HepG2 (cell line): ENCODE results near the gene NES. TPM values are rescaled to one million over a fixed set of nuclear protein-coding genes. Genes with fewer than 3 reads are reported as not detected.

Experiments
- ATAC-seq: fragments of 200-7000 bp; cut with Tn5 transposase; 3 replicates; pipeline ENCODE4 v1.9.1; 2020; ENCODE audit warnings: mild to moderate bottlenecking, moderate library complexity
- BruUV-seq: library from RNA; stranded (reverse); fragments of 400-500 nt; replicated peaks from 2 replicates; lab custom pipeline; 2021; lab: Mats Ljungman, UMichigan
- CTCF ChIA-PET: fragments of 300-600 bp; formaldehyde crosslinking; extraction: SDS; loops from one replicate; lab custom pipeline; 2021; ENCODE audit warnings: low total read pairs, inconsistent platforms, low intra/inter-chr PET ratio; lab: Yijun Ruan, JAX
- POLR2A ChIA-PET: fragments of 350-600 bp; sonication (Branson Sonifier 250); formaldehyde crosslinking; loops from one replicate; lab custom pipeline; 2020; ENCODE audit warnings: antibody characterized with exemption, inconsistent platforms; lab: Yijun Ruan, JAX
- DNase-seq: peaks from one replicate; pipeline ENCODE4 v3.0.0-alpha.2; 2015; ENCODE audit warnings: low spot score
- FAIRE-seq: peaks from 3 replicates; lab custom pipeline; 2011; peaks lifted over from hg19 to GRCh38; lab: Jason Lieb, UNC
- H2AFZ ChIP-seq: one replicate; pipeline ENCODE4 v1.6.1; 2011; ENCODE audit warnings: low read length, inconsistent platforms
- H3K27ac ChIP-seq: fragments of 300-600 bp; 3 replicates; pipeline ENCODE4 v1.8.0; 2011; ENCODE audit warnings: mixed run types, mild to moderate bottlenecking, mixed read lengths, low read length, inconsistent platforms; ENCODE audit not compliant: insufficient read depth; ENCODE audit errors: extremely low read length
- H3K27me3 ChIP-seq, 2 experiments: fragments of 200-600 bp in 1 of 2; 2 replicates in 1 of 2; 3 replicates in 1 of 2; pipeline versions ENCODE4 v1.6.0 to v1.8.0; 2011; ENCODE audit warnings: low read length in 2 of 2, mild to moderate bottlenecking in 2 of 2, moderate library complexity in 2 of 2, inconsistent platforms in 1 of 2; ENCODE audit not compliant: insufficient read depth in 2 of 2, control insufficient read depth in 1 of 2
- H3K36me3 ChIP-seq, 2 experiments: fragments of 200-600 bp in 1 of 2; replicated peaks in 1 of 2; 2 replicates in 1 of 2; 3 replicates in 1 of 2; pipeline versions ENCODE4 v1.5.1 to v1.8.0; 2011; ENCODE audit warnings: low read length in 2 of 2, inconsistent platforms in 1 of 2; ENCODE audit not compliant: insufficient read depth in 2 of 2, control insufficient read depth in 1 of 2
- H3K4me1 ChIP-seq: 2 replicates; pipeline ENCODE4 v1.5.1; 2012; ENCODE audit warnings: low read length, inconsistent platforms; ENCODE audit not compliant: insufficient read depth
- H3K4me2 ChIP-seq: 2 replicates; pipeline ENCODE4 v1.6.0; 2011; ENCODE audit warnings: low read depth, low read length, inconsistent platforms
- H3K4me3 ChIP-seq, 3 experiments: fragments of 200-600 bp in 1 of 3; sonication (generic), shearing (Covaris generic) in 1 of 3; replicated peaks in 1 of 3; 2 replicates each; pipeline ENCODE4 v1.5.1; 2011 to 2016; ENCODE audit warnings: low read length in 3 of 3, inconsistent platforms in 2 of 3, low read depth in 2 of 3, mild to moderate bottlenecking in 2 of 3, control low read depth in 1 of 3, mixed read lengths in 1 of 3; ENCODE audit not compliant: insufficient read depth in 1 of 3
- H3K79me2 ChIP-seq: one replicate; pipeline ENCODE4 v1.6.1; 2011; ENCODE audit warnings: low read length, inconsistent platforms; ENCODE audit not compliant: insufficient read depth
- H3K9ac ChIP-seq: 2 replicates; pipeline ENCODE4 v1.6.0; 2011; ENCODE audit warnings: mild to moderate bottlenecking, low read depth, low read length, inconsistent platforms; ENCODE audit not compliant: insufficient read depth
- H3K9me3 ChIP-seq: 2 replicates; pipeline ENCODE4 v1.5.1; 2012; ENCODE audit warnings: mild to moderate bottlenecking, low read length
- H4K20me1 ChIP-seq: 2 replicates; pipeline ENCODE4 v1.6.0; 2011; ENCODE audit warnings: inconsistent platforms, mild to moderate bottlenecking, low read length, moderate library complexity; ENCODE audit not compliant: insufficient read depth
- AGO2 ChIP-seq: fragments of 200-400 bp; formaldehyde crosslinking; optimal IDR thresholded peaks from 2 replicates; pipeline ENCODE3; 2017; ENCODE audit warnings: mild to moderate bottlenecking, low read depth, low read length, moderate library complexity
- MEIS1 ChIP-seq: sonication (generic); formaldehyde crosslinking; IDR thresholded peaks from 2 replicates; pipeline ENCODE4 v1.9.0; 2021; ENCODE audit warnings: mild to moderate bottlenecking, missing genetic modification reagents, moderate library complexity, borderline replicate concordance
- NONO ChIP-seq, 2 experiments: fragments of 450-650 bp in 1 of 2; sonication (generic) in 1 of 2; formaldehyde crosslinking in 1 of 2; IDR thresholded peaks in 1 of 2; conservative IDR thresholded peaks in 1 of 2; 2 replicates each; pipeline versions ENCODE4 v1.6.1 to v1.8.0; 2017 to 2022; ENCODE audit warnings: mild to moderate bottlenecking in 1 of 2, missing genetic modification reagents in 1 of 2, moderate library complexity in 1 of 2
- POLR2G ChIP-seq: fragments of 200-400 bp; formaldehyde crosslinking; IDR thresholded peaks from 2 replicates; pipeline ENCODE4 v1.6.1; 2018; ENCODE audit warnings: mild to moderate bottlenecking, low read depth, low read length, moderate library complexity
- RBFOX2 ChIP-seq: fragments of 200-400 bp; formaldehyde crosslinking; IDR thresholded peaks from 2 replicates; pipeline ENCODE4 v1.6.1; 2017; ENCODE audit warnings: low read depth, mild to moderate bottlenecking, low read length
- TFAP4 ChIP-seq: sonication (generic); IDR thresholded peaks from 2 replicates; pipeline ENCODE4 v1.6.1; 2016; ENCODE audit warnings: low read depth, borderline replicate concordance
- ZBED4 ChIP-seq: sonication (generic); formaldehyde crosslinking; IDR thresholded peaks from 2 replicates; pipeline ENCODE4 v1.4.0; 2020; ENCODE audit warnings: missing genetic modification reagents, borderline replicate concordance
- ZNF143 ChIP-seq: sonication (generic); formaldehyde crosslinking; IDR thresholded peaks from 2 replicates; pipeline ENCODE4 v1.4.0; 2020; ENCODE audit warnings: missing genetic modification reagents
- ZSCAN30 ChIP-seq: sonication (generic); formaldehyde crosslinking; IDR thresholded peaks from 2 replicates; pipeline ENCODE4 v1.5.0; 2020; ENCODE audit warnings: mild to moderate bottlenecking, missing genetic modification reagents
- WGBS: methylation state at CpG from one replicate; pipeline ENCODE4 v1.1.6; 2017; ENCODE audit warnings: low lambda C conversion rate; 5-methylcytosine and 5-hydroxymethylcytosine counted together
- in situ Hi-C: cut with HindIII; loops from 2 replicates; pipeline ENCODE4 v1.10.0; 2017; ENCODE audit warnings: low pct_unique_long_range_greater_than_20kb; ENCODE audit not compliant: extremely low pct_ligation_motif_present
- intact Hi-C: fragments of 100-400 bp; cut with micrococcal nuclease; formaldehyde crosslinking; loops from one replicate; pipeline ENCODE4 v1.10.0; 2022; ENCODE audit not compliant: unreplicated experiment
- polyA plus RNA-seq, 8 experiments: library from polyadenylated mRNA; depleted of rRNA in 3 of 8; stranded (reverse) in 7 of 8; unstranded in 1 of 8; fragments of >200 nt; fragmentation: Illumina TruSeq in 4 of 8; extraction: Trizol in 4 of 8; gene quantifications; 2 replicates each; pipeline versions ENCODE4 v1.2.1 to v1.2.3, GENCODE V29; 2011 to 2016; ENCODE audit warnings: low read depth in 4 of 8, missing spikeins in 1 of 8, mixed read lengths in 1 of 8; ENCODE audit not compliant: insufficient read depth in 1 of 8
- total RNA-seq, 5 experiments: library from RNA; depleted of rRNA; stranded (reverse); fragments of >200 nt; fragmentation: Illumina TruSeq; extraction: Trizol; gene quantifications; 2 replicates each; pipeline ENCODE4 v1.2.3, GENCODE V29; 2016; ENCODE audit warnings: low read depth in 1 of 5
- TF ChIP-seq, protein P1 (sequence below): sonication (generic); formaldehyde crosslinking; conservative IDR thresholded peaks from 2 replicates; pipeline ENCODE4 v1.4.0; 2020; ENCODE audit warnings: missing genetic modification reagents

Gene NES
- total and polyA plus RNA-seq, 2 of the 13 experiments (the other 11 are each of a cell fraction or from before 2014, with no cell fraction given): 1.7 to 16.6 TPM

GRCh38 chr1:156655904-156656516 is 21.2 kb downstream of the NES start:
- H3K36me3 ChIP-seq: peaks cover 1 to 5% of the 10 kb centered on the region in 2 experiments; a peak in 1 of 5 replicates
- POLR2A ChIA-PET: interaction anchor here (0.6 kb wide), 1 partner anchor 9 kb away, joined by 3 read pairs; no protein-coding TSS in a partner anchor

More at GRCh38 chr1:156655904-156656516, 21.2 kb downstream of the NES start:
- in situ Hi-C loops (no loop called here), intact Hi-C loops (no loop called here)
- H2AFZ ChIP-seq: no peak overlapping the region
- no TSS peak for BruUV-seq
- no peaks in the 10 kb centered on the region for H3K9me3 ChIP-seq
- FAIRE-seq (no peak), DNase-seq (no peak), ATAC-seq (no peak)
- TF ChIP-seq ZNF143 (CRISPR knock-in tag) (no peak), NONO (IDR thresholded peaks at IDR 0.05) (no peak), NONO (CRISPR knock-in tag; conservative IDR thresholded peaks at IDR 0.05) (0 out of 2 replicates have a peak, but pooled peaks have one; percentile 8), ZBED4 (CRISPR knock-in tag) (no peak), RBFOX2 (0 out of 2 replicates have a peak, but pooled peaks have one; percentile 33), MEIS1 (CRISPR knock-in tag) (no peak), TFAP4 (no peak), ZSCAN30 (CRISPR knock-in tag) (no peak), POLR2G (peak; percentile 51; the same call in 1 of the 2 replicates), AGO2 (peak; percentile 30)
- TF ChIP-seq, protein P1, sequence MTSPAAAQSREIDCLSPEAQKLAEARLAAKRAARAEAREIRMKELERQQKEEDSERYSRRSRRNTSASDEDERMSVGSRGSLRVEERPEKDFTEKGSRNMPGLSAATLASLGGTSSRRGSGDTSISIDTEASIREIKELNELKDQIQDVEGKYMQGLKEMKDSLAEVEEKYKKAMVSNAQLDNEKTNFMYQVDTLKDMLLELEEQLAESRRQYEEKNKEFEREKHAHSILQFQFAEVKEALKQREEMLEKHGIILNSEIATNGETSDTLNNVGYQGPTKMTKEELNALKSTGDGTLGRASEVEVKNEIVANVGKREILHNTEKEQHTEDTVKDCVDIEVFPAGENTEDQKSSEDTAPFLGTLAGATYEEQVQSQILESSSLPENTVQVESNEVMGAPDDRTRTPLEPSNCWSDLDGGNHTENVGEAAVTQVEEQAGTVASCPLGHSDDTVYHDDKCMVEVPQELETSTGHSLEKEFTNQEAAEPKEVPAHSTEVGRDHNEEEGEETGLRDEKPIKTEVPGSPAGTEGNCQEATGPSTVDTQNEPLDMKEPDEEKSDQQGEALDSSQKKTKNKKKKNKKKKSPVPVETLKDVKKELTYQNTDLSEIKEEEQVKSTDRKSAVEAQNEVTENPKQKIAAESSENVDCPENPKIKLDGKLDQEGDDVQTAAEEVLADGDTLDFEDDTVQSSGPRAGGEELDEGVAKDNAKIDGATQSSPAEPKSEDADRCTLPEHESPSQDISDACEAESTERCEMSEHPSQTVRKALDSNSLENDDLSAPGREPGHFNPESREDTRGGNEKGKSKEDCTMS (CRISPR knock-in tag): no peak
- CTCF ChIA-PET: interaction anchor here (1.7 to 6.4 kb wide), 2 partner anchors 22 to 37 kb away, joined by 4 to 166 read pairs; partner anchors contain the start of genes HAPLN2 and NES
- H3K27ac ChIP-seq: no peak overlapping the region
- H3K4me3 ChIP-seq: no peak overlapping the region
- H3K4me1 ChIP-seq: peaks cover 45% of the 10 kb centered on the region
- H3K27me3 ChIP-seq: no peaks in the 10 kb centered on the region; a peak in 1 of 5 replicates
- H4K20me1 ChIP-seq: peaks cover 89% of the 10 kb centered on the region
- 92% methylated on average over 5 of the region's 9 CpGs for WGBS
- H3K4me2 ChIP-seq: no peak overlapping the region
- H3K9ac ChIP-seq: no peak overlapping the region
- peaks cover 18% of the 10 kb centered on the region for H3K79me2 ChIP-seq
